Measurements from ENCODE around the gene PGLYRP2.

Gene PGLYRP2

DNA sequence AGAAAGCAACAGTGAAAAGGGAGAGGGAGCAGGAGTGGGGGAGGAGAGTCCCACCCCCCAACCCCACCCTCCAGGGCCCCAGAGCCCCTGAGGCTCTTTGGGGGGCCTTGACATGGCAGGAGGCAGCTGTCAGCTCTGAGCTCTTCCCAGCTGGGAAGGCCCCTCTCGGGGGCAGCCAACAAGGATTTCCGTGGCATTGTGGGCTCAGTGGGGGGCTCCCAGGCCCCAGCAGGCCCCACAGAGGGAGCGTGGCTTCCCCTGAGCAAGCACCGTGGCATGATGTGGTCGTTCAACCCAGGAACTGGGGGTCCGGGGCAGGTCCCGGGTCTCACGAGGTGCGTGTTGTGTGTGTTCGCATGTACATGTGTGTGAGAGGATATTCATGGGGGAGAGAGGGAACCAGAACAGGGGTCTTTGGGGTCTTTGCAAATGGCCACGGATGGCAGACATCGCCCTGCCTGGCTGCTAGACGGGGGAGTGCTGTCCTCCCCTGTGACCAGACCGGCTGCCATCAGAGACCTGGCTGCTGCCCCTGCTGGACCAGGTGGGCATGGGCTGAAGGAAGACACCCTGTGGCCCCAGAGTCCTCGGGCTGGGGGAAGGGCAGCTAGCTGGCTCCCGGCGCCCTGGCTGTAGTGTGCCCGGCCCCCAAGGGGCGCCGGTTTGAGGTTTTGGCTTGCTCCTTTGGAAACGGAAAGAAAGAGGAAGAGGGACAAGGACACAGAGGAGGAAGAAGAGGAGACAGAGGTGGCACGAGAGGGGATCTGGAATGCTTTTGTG is 56.8 kb downstream of the PGLYRP2 start:
- DNase-seq = no peak

DNA sequence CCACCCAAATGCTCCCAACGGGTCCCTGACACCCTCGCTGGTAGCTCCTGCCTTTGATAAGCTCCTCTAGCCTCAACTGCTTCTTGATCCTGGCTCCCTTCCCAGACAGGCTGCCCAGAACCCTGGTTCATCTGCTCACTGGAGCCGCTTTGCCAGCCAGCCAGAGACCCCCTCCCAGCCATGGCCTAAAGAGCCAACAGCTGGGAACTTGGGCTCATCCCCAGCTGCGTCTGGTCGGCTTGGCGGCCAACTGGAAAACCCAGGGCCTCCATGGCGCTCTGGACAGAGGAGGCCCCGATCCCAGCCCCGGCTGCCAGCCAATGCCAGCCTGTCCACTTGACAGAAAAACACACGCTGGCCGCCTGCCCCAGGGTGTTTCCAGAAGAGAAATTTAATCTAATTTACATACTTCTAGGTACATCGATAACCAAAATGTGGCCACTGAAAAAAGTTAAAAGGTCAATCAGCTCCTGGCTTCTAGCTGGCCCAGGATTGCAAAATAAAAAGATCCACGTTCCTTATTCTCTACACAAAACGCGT is 57.5 kb downstream of the PGLYRP2 start:
- peak; percentile 92 for DNase-seq

- no peak for DNase-seq
Measured at GRCh38 chr19:15421136-15421695, 58.1 kb downstream of the PGLYRP2 start.

DNA sequence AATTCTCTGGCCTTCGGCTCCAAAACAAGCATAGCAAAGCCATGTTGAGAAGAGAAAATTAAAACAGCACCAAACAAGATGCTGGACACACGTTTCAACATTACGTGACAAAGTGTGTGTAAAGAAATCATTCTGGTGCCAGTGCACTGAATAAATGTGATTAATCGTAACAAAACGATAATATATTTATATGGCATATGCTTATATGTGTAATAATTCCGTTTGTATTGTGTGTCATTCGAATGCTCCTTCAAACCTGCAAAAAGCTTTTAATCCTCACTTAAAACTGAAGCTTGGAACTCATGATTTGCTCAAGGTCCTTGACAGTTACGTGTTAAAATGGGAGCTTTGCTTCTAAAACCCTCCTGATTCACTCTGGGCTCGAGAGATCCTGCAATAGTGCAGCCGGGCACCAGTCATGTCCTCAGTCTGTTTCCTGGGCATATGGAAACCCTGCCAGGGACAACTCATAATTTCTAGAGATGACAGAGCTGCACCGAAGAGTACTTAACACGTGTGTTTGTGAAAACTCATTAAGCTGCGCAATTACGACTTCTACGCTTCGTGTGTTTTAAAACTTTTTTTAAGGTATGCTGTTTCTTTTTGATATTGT is 59.8 kb downstream of the PGLYRP2 start:
- DNase-seq = no peak

All from NCI-H1092 (cell line).